SK-N-SH treated with all-trans-retinoic acid at 6 μM for 48 hours (cell line): ENCODE data around the gene KATNA1.

ENCODE experiments used
- ATAC-seq: fragments of 200-7000 bp; cut with Tn5 transposase; 3 replicates; pipeline ENCODE4 v1.9.1; 2020; ENCODE audit warnings: mild to moderate bottlenecking, moderate library complexity
- ARNTL ChIP-seq: fragments of 450-650 bp; formaldehyde crosslinking; IDR thresholded peaks from 2 replicates; pipeline ENCODE4 v1.5.0; 2020; ENCODE audit warnings: low read depth, mild to moderate bottlenecking, moderate library complexity, borderline replicate concordance
- BACH2 ChIP-seq: fragments of 250-450 bp; sonication (Bioruptor Pico); IDR thresholded peaks from 2 replicates; pipeline ENCODE4 v1.9.0; 2021; ENCODE audit warnings: mild to moderate bottlenecking, borderline replicate concordance
- CREB5 ChIP-seq: fragments of 250-450 bp; sonication (Bioruptor Pico); IDR thresholded peaks from 2 replicates; pipeline ENCODE4 v1.5.1; 2020; ENCODE audit warnings: low read depth, mild to moderate bottlenecking, moderate library complexity
- CSDC2 ChIP-seq: fragments of 250-450 bp; sonication (Bioruptor Pico); IDR thresholded peaks from 2 replicates; pipeline ENCODE4 v1.5.0; 2020; ENCODE audit warnings: mild to moderate bottlenecking, moderate library complexity
- ESRRG ChIP-seq: fragments of 250-450 bp; sonication (Bioruptor Pico); IDR thresholded peaks from 2 replicates; pipeline ENCODE4 v1.6.1; 2021; ENCODE audit warnings: mild to moderate bottlenecking
- GLIS3 ChIP-seq: fragments of 250-450 bp; sonication (Bioruptor Pico); IDR thresholded peaks from 2 replicates; pipeline ENCODE4 v1.5.0; 2020; ENCODE audit warnings: mild to moderate bottlenecking, moderate library complexity
- ISL1 ChIP-seq: fragments of 250-450 bp; sonication (Bioruptor Pico); IDR thresholded peaks from 2 replicates; pipeline ENCODE4 v2.1.2; 2022; ENCODE audit warnings: mild to moderate bottlenecking, moderate library complexity
- POU6F1 ChIP-seq: fragments of 250-450 bp; sonication (Bioruptor Pico); IDR thresholded peaks from 2 replicates; pipeline ENCODE4 v1.8.0; 2021; ENCODE audit warnings: low read depth, mild to moderate bottlenecking, moderate library complexity, borderline replicate concordance
- PPARA ChIP-seq: fragments of 250-450 bp; sonication (Bioruptor Pico); IDR thresholded peaks from 2 replicates; pipeline ENCODE4 v1.5.0; 2020; ENCODE audit warnings: mild to moderate bottlenecking, borderline replicate concordance
- RARB ChIP-seq: fragments of 250-450 bp; sonication (Bioruptor Pico); IDR thresholded peaks from 2 replicates; pipeline ENCODE4 v1.8.0; 2021; ENCODE audit warnings: mild to moderate bottlenecking, moderate library complexity
- SNAI2 ChIP-seq: fragments of 250-450 bp; sonication (Bioruptor Pico); IDR thresholded peaks from 2 replicates; pipeline ENCODE4 v1.5.0; 2020; ENCODE audit warnings: mild to moderate bottlenecking, moderate library complexity
- TCF4 ChIP-seq: fragments of 250-450 bp; sonication (Bioruptor Pico); IDR thresholded peaks from 2 replicates; pipeline ENCODE4 v1.8.0; 2021; ENCODE audit warnings: mild to moderate bottlenecking, moderate library complexity, borderline replicate concordance
- TOX ChIP-seq: fragments of 250-450 bp; sonication (Bioruptor Pico); IDR thresholded peaks from 2 replicates; pipeline ENCODE4 v1.8.0; 2021; ENCODE audit warnings: mild to moderate bottlenecking, moderate library complexity, borderline replicate concordance
- TSHZ2 ChIP-seq: fragments of 250-450 bp; sonication (Bioruptor Pico); IDR thresholded peaks from 2 replicates; pipeline ENCODE4 v1.5.0; 2020; ENCODE audit warnings: mild to moderate bottlenecking, moderate library complexity
- ZC3H10 ChIP-seq: fragments of 250-450 bp; sonication (Bioruptor Pico); IDR thresholded peaks from 2 replicates; pipeline ENCODE4 v1.5.1; 2021; ENCODE audit warnings: mild to moderate bottlenecking, moderate library complexity
- ZFP3 ChIP-seq: fragments of 250-450 bp; sonication (Bioruptor Pico); IDR thresholded peaks from 2 replicates; pipeline ENCODE4 v1.5.0; 2020; ENCODE audit warnings: mild to moderate bottlenecking, moderate library complexity
- ZFP30 ChIP-seq: fragments of 450-650 bp; formaldehyde crosslinking; IDR thresholded peaks from 2 replicates; pipeline ENCODE4 v1.5.0; 2022; ENCODE audit warnings: mild to moderate bottlenecking, moderate library complexity
- ZNF565 ChIP-seq: fragments of 450-650 bp; formaldehyde crosslinking; conservative IDR thresholded peaks from 2 replicates; pipeline ENCODE4 v1.5.0; 2020; ENCODE audit warnings: low read depth, mild to moderate bottlenecking, moderate library complexity
- ZNF70 ChIP-seq: fragments of 450-650 bp; formaldehyde crosslinking; IDR thresholded peaks from 2 replicates; pipeline ENCODE4 v1.5.0; 2020; ENCODE audit warnings: mild to moderate bottlenecking, moderate library complexity
- ZNF8 ChIP-seq: fragments of 450-650 bp; formaldehyde crosslinking; IDR thresholded peaks from 2 replicates; pipeline ENCODE4 v1.5.0; 2020; ENCODE audit warnings: mild to moderate bottlenecking, moderate library complexity
- TF ChIP-seq, protein P1 (sequence below): fragments of 250-450 bp; sonication (Bioruptor Pico); IDR thresholded peaks from 2 replicates; pipeline ENCODE4 v1.5.1; 2021; ENCODE audit warnings: mild to moderate bottlenecking, moderate library complexity
- TF ChIP-seq, protein P2 (sequence below): fragments of 250-450 bp; sonication (Bioruptor Pico); IDR thresholded peaks from 2 replicates; pipeline ENCODE4 v1.8.0; 2020; ENCODE audit warnings: mild to moderate bottlenecking, moderate library complexity, borderline replicate concordance

The KATNA1 gene

GRCh38 chr6:149628875-149629510 is 19.5 kb downstream of the KATNA1 start (continued):
- TF ChIP-seq RARB (CRISPR knock-in tag) (no peak), BACH2 (no peak), ISL1 (CRISPR knock-in tag) (no peak)
- TF ChIP-seq, all 23 proteins: peak for 0

DNA sequence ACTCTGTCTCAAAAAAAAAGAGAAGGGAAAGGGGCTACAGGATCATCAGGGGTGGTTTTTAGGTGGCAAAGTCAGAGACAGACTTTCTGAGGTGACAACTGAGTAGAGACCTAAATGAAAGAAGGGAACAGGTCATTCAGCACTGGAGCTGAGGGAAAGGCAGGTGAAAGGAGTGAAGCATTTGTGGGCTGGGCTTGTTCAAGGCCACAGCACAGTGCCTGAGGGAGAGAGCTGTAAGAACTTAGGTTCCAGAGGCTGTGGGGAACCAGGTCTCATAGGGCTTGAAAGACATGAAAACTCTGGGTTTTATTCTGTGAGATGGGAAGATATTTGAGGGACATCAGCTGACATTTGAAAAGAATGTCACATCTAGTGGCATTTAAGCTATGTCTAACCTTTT is 20.8 kb downstream of the KATNA1 start:
- no peak for TF ChIP-seq PPARA (CRISPR knock-in tag)
- no peak for ATAC-seq

DNA sequence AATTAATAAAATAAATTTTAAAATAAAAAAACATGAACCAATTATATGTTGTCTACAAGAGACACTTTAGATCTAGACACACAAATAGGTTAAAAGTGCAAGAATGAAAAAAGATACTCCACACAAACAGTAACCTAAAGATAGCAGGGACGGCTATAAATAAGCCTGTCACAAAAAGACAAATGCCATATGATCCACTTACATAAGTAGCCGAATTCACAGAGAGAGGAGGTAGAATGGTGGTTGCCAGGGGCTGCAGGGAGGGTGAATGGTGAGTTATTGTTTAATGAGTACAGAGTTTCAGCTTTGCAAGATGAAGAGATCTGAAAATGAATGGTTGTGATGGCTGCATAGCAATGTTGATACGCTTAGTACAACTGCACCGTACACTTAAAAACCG is 32.7 kb downstream of the KATNA1 start:
- no peak for ATAC-seq
- TF ChIP-seq TSHZ2 (CRISPR knock-in tag), result no peak
- no peak for TF ChIP-seq ZNF70
- TF ChIP-seq ESRRG (CRISPR knock-in tag), result no peak
- no peak for TF ChIP-seq ZNF565 (CRISPR knock-in tag)
- no peak for TF ChIP-seq ZC3H10
- no peak for TF ChIP-seq ZFP30
- TF ChIP-seq ISL1 (CRISPR knock-in tag), result no peak
- no peak for TF ChIP-seq SNAI2 (CRISPR knock-in tag)
- TF ChIP-seq BACH2, result no peak
- no peak for TF ChIP-seq TOX (CRISPR knock-in tag)
- TF ChIP-seq ZFP3 (CRISPR knock-in tag), result no peak
- no peak for TF ChIP-seq GLIS3 (CRISPR knock-in tag)
- TF ChIP-seq ARNTL, result no peak
- no peak for TF ChIP-seq ZNF8
- no peak for TF ChIP-seq CSDC2 (CRISPR knock-in tag)
- no peak for TF ChIP-seq PPARA (CRISPR knock-in tag)
- TF ChIP-seq, protein P1, sequence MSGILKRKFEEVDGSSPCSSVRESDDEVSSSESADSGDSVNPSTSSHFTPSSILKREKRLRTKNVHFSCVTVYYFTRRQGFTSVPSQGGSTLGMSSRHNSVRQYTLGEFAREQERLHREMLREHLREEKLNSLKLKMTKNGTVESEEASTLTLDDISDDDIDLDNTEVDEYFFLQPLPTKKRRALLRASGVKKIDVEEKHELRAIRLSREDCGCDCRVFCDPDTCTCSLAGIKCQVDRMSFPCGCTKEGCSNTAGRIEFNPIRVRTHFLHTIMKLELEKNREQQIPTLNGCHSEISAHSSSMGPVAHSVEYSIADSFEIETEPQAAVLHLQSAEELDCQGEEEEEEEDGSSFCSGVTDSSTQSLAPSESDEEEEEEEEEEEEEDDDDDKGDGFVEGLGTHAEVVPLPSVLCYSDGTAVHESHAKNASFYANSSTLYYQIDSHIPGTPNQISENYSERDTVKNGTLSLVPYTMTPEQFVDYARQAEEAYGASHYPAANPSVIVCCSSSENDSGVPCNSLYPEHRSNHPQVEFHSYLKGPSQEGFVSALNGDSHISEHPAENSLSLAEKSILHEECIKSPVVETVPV (CRISPR knock-in tag), result no peak
- no peak for TF ChIP-seq CREB5 (CRISPR knock-in tag)
- TF ChIP-seq, protein P2, sequence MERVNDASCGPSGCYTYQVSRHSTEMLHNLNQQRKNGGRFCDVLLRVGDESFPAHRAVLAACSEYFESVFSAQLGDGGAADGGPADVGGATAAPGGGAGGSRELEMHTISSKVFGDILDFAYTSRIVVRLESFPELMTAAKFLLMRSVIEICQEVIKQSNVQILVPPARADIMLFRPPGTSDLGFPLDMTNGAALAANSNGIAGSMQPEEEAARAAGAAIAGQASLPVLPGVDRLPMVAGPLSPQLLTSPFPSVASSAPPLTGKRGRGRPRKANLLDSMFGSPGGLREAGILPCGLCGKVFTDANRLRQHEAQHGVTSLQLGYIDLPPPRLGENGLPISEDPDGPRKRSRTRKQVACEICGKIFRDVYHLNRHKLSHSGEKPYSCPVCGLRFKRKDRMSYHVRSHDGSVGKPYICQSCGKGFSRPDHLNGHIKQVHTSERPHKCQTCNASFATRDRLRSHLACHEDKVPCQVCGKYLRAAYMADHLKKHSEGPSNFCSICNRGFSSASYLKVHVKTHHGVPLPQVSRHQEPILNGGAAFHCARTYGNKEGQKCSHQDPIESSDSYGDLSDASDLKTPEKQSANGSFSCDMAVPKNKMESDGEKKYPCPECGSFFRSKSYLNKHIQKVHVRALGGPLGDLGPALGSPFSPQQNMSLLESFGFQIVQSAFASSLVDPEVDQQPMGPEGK (CRISPR knock-in tag), result no peak
- TF ChIP-seq POU6F1 (CRISPR knock-in tag), result no peak

DNA sequence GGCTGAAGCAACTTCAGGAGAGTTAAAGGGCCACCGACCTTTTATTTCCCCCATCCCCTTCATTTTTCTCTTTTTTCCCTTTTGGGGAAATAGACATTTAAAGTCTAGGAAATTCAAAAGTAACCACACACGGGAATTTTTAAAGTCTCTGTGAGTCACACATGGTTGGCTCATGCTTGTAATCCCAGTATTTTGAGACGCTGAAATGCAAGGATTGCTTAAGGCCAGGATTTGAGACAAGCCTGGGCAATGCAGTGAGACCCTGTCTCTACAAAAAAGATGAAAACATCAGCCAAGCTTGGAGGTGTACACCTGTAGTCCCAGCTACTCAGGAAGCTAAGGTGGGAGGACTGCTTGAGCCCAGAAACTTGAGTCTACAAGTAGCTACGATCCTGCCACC is 34.2 kb downstream of the KATNA1 start:
- ATAC-seq, result no peak

More for the DNA sequence above, 34.2 kb downstream of the KATNA1 start:
- TF ChIP-seq TCF4 (CRISPR knock-in tag) (no peak), ZC3H10 (no peak), POU6F1 (CRISPR knock-in tag) (no peak), ZFP30 (no peak), CSDC2 (CRISPR knock-in tag) (no peak), ARNTL (no peak)
- TF ChIP-seq, protein P1 (CRISPR knock-in tag), result no peak
